SW 1271 (cell line): ENCODE measurements around the gene NEDD4L.
"Not testable (repeated sequence)": the region's sequence is repeated elsewhere in the genome, so short reads cannot be mapped to it uniquely, and the experiment has no call there.

Experiments
- DNase-seq, 2 experiments: peaks; one replicate each; lab custom pipeline; 2025; lab: John Stamatoyannopoulos, UW

The NEDD4L gene

GRCh38 chr18:58043491-58044369 is at the start of gene NEDD4L:
Gene NEDD4L, plus strand, starts transcription at chr18:58044226. Its CDS starts 435 bp downstream, at chr18:58044661.
- DNase-seq: peak; percentile 14 to 57

GRCh38 chr18:57995331-57995730 is 48.7 kb upstream of the NEDD4L start:
- no peak for DNase-seq

- DNase-seq: not testable (repeated sequence)
Observed at GRCh38 chr18:57996894-57997293, 47.1 kb upstream of the NEDD4L start.

GRCh38 chr18:57997820-57998219 is 46.2 kb upstream of the NEDD4L start:
- DNase-seq: no peak

GRCh38 chr18:57998461-57998860 is 45.6 kb upstream of the NEDD4L start:
- DNase-seq: no peak

GRCh38 chr18:58004317-58004716 is 39.7 kb upstream of the NEDD4L start:
- peak in 1 of 2 experiments; percentile 20 for DNase-seq

- no peak for DNase-seq
Observed at GRCh38 chr18:58005011-58005410, 39.0 kb upstream of the NEDD4L start.

GRCh38 chr18:58005885-58006523 is 38.0 kb upstream of the NEDD4L start:
- DNase-seq: no peak

GRCh38 chr18:58009166-58009565 is 34.9 kb upstream of the NEDD4L start:
- no peak for DNase-seq

GRCh38 chr18:58010265-58010664 is 33.8 kb upstream of the NEDD4L start:
- no peak for DNase-seq

GRCh38 chr18:58012356-58012755 is 31.7 kb upstream of the NEDD4L start:
- no peak for DNase-seq

GRCh38 chr18:58013241-58014211 is 30.5 kb upstream of the NEDD4L start:
- no peak for DNase-seq

GRCh38 chr18:58015065-58015780 is 28.8 kb upstream of the NEDD4L start:
- DNase-seq: no peak

GRCh38 chr18:58017267-58017666 is 26.8 kb upstream of the NEDD4L start:
- no peak for DNase-seq

- no peak for DNase-seq
Observed at GRCh38 chr18:58020567-58021107, 23.4 kb upstream of the NEDD4L start.

GRCh38 chr18:58021504-58021903 is 22.5 kb upstream of the NEDD4L start:
- DNase-seq: no peak

GRCh38 chr18:58023108-58023507 is 20.9 kb upstream of the NEDD4L start:
- DNase-seq: no peak

GRCh38 chr18:58024139-58024538 is 19.9 kb upstream of the NEDD4L start:
- DNase-seq: no peak

GRCh38 chr18:58025205-58025604 is 18.8 kb upstream of the NEDD4L start:
- DNase-seq: no peak

GRCh38 chr18:58025733-58026132 is 18.3 kb upstream of the NEDD4L start:
- no peak for DNase-seq

GRCh38 chr18:58026395-58026794 is 17.6 kb upstream of the NEDD4L start:
- DNase-seq: no peak
